Body of pancreas (tissue), 4 donors: ENCODE measurements around the gene CBY3.

Source experiments
- POLR2A ChIP-seq, 3 donors: fragments of 450-650 bp; IDR thresholded peaks; one replicate each; pipeline ENCODE4 v1.6.1; 2016; ENCODE audit warnings: antibody characterized with exemption in 3 of 3, mild to moderate bottlenecking in 2 of 3
- TF ChIP-seq, protein P1 (sequence below), 7 experiments: fragments of 450-650 bp in 4 of 7; fragments of 200-600 bp in 3 of 7; sonication (generic) in 3 of 7; IDR thresholded peaks; one replicate each; pipeline ENCODE4 v1.5.1; 2016 to 2019; ENCODE audit warnings: antibody characterized with exemption in 7 of 7

DNA sequence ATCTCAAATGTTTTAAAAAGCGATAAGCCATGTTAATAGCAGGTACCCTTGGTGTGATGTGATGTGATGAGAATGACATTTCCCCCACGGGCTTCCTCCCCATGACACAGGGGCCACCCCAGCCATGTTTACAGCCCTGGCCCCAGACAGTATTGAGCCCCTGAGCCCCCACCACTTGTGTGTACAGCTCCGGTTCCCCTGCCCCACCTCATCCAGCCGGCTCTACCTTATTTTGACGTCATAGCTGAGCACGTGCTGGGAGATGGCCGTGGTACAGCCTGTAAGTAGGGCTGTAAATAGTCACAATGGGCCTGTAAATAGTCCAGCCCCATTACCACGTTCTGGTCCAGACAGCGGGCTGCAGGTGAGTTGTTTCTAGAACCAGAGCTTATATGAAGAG, 32.4 kb downstream of the CBY3 start:
- TF ChIP-seq, protein P1, sequence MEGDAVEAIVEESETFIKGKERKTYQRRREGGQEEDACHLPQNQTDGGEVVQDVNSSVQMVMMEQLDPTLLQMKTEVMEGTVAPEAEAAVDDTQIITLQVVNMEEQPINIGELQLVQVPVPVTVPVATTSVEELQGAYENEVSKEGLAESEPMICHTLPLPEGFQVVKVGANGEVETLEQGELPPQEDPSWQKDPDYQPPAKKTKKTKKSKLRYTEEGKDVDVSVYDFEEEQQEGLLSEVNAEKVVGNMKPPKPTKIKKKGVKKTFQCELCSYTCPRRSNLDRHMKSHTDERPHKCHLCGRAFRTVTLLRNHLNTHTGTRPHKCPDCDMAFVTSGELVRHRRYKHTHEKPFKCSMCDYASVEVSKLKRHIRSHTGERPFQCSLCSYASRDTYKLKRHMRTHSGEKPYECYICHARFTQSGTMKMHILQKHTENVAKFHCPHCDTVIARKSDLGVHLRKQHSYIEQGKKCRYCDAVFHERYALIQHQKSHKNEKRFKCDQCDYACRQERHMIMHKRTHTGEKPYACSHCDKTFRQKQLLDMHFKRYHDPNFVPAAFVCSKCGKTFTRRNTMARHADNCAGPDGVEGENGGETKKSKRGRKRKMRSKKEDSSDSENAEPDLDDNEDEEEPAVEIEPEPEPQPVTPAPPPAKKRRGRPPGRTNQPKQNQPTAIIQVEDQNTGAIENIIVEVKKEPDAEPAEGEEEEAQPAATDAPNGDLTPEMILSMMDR (IDR thresholded peaks at IDR 0.05) = no peak
- no peak for TF ChIP-seq POLR2A (IDR thresholded peaks at IDR 0.05)
